DND-41 (cell line): ENCODE measurements around the gene TXNDC5.

Source experiments
- EZH2 ChIP-seq: IDR thresholded peaks from 3 replicates; pipeline ENCODE4 v1.6.1; 2012; ENCODE audit warnings: borderline replicate concordance, low read depth, mild to moderate bottlenecking, moderate library complexity, low read length, inconsistent platforms; ENCODE audit not compliant: severe bottlenecking
- TF ChIP-seq, protein P1 (sequence below): IDR thresholded peaks from 2 replicates; pipeline ENCODE4 v1.5.1; 2012; ENCODE audit warnings: borderline replicate concordance, low read length, moderate library complexity, mild to moderate bottlenecking; ENCODE audit not compliant: poor library complexity, severe bottlenecking; ENCODE audit errors: extremely low read depth

DNA sequence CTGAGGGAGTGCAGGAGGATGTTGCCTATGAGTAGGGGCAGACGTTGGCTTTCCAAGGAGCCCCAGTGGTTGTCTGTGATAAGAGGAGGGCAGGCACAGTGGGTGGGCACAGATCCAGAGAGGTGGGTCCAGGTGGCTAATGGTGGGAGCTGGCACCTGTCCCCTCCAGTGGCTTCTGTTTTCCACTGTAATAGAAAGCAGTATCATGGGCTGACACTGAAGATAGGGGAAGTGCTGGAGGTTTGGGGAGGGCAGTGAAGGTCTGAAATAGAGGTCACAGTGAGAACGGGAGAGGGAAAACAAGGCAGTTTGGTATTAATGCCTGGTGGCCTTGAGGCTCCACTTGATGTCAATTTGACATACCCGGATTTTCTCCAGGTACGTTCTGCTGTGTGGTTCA lies 10.5 kb upstream of the TXNDC5 start:
- TF ChIP-seq, protein P1, sequence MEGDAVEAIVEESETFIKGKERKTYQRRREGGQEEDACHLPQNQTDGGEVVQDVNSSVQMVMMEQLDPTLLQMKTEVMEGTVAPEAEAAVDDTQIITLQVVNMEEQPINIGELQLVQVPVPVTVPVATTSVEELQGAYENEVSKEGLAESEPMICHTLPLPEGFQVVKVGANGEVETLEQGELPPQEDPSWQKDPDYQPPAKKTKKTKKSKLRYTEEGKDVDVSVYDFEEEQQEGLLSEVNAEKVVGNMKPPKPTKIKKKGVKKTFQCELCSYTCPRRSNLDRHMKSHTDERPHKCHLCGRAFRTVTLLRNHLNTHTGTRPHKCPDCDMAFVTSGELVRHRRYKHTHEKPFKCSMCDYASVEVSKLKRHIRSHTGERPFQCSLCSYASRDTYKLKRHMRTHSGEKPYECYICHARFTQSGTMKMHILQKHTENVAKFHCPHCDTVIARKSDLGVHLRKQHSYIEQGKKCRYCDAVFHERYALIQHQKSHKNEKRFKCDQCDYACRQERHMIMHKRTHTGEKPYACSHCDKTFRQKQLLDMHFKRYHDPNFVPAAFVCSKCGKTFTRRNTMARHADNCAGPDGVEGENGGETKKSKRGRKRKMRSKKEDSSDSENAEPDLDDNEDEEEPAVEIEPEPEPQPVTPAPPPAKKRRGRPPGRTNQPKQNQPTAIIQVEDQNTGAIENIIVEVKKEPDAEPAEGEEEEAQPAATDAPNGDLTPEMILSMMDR: no peak
- TF ChIP-seq EZH2: no peak
